Left kidney (tissue), 2 donors: ENCODE data around the gene CLCNKA. TPM values are rescaled to one million over a fixed set of nuclear protein-coding genes. Genes with fewer than 3 reads are reported as not detected.
"Not testable (repeated sequence)": the region's sequence is repeated elsewhere in the genome, so short reads cannot be mapped to it uniquely, and the experiment has no call there.

ENCODE experiments used
- DNase-seq: peaks from one replicate; pipeline ENCODE4 v3.0.0-alpha.2; 2013
- polyA plus RNA-seq: library from polyadenylated mRNA; unstranded; fragments of 120-200 nt; gene quantifications from one replicate; pipeline ENCODE4 v1.2.1, GENCODE V29; 2013; ENCODE audit not compliant: insufficient read length

Gene CLCNKA
- polyA plus RNA-seq, 1 donor: 9.8 TPM

DNA sequence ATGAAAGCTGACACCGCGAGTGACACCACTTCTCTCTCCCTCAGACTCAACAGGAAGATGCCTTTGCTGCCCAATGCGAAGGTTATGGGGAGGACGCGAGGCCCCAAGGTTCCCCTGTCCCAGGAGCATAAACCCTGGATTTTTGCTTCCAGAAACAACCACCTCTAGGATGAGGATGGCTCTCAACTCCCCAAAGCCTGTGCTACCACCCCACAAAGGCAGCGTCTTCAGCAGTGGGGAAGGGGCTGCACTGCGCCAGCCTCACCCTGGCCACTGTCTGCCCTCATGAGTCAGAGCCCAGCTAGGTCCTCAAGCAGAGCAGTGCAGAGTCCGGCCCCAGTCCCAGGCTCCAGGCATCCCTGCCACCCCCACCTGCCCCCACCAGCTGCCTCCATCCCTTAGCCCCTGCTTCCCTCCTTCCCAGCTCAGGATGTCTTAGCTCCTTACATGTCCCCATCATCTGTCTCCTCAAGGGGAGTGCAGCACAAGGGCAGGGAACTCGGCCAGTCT lies 24.7 kb upstream of the CLCNKA start:
- DNase-seq: no peak

DNA sequence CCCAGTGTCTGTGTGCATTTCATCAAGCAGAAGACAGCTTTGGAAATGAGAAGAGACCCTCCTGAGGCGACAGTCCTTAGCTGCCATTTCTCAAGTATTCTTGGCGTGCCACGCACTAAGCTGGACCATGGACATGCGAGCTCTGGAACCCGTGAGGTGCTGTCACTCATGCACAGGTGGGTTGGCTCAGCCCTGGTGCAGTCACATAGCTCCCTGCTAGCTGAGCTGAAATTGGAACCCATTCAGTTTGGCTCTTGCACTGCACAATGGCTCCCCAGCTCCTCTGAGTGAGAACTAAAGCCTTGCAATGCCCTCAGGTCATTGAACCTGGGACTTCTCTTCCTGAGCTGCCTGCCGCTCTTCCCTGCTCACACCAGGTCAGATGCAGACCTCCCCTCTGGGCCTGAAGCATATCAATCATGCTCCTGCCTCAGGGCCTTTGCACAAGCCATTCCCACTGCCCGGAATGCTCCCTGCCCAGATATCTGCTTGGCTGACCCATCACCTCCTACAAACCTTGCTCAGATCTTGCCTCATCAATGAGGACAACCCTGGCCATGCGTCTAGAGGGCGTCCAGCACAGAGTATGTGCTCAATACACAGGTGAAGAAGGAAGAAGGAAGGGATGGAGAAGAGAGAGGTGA lies 24.1 kb upstream of the CLCNKA start:
- DNase-seq: no peak

DNA sequence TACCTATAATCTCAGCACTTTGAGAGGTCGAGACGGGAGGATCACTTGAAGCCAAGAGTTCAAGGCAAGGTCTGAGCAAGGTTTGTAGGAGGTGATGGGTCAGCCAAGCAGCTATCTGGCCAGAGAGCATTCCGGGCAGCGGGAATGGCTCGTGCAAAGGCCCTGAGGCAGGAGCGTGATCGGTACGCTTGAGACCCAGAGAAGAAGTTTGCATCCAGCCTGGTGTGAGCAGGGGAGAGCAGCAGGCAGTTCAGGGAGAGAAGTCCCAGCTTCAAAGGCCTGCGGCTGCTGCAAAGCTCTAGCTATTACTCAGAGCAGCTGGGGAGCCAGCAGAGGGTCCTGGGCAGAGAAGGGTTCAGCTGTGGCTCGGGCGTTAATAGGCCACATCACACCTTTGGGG lies 22.9 kb upstream of the CLCNKA start:
- DNase-seq: no peak

DNA sequence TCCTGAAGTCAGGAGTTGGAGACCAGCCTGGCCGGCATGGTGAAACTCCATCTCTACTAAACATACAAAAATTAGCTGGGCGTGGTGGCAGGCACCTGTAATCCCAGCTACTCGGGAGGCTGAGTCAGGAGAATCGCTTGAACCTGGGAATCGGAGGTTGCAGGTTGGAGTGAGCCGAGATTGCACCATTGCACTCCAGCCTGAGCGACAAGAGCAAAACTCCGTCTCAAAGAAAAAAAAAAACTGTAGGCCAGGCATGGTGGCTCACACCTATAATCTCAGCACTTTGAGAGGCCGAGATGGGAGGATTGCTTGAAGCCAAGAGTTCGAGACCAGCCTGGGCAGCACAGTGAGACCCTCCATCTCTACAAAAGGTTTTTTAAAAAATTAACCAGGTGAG lies 20.6 kb upstream of the CLCNKA start:
- not testable (repeated sequence) for DNase-seq

DNA sequence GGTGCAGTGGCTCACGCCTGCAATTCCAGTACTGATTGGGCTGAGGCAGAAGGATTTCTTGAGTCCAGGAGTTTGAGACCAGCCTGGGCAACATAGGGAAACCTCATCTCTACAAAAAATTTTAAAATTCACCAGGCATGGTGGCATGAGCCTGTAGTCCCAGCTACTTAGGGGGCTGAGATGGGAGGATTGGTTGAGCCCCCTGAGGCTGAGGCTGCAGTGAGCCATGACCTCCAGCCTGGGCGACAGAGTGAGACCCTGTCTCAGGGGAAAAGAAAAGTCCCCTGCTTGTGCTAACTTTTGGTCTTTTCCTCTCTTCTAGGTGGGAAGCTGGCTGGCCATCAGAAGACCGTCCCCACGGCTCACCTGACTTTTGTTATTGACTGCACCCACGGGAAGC lies 16.2 kb upstream of the CLCNKA start:
- DNase-seq: no peak

DNA sequence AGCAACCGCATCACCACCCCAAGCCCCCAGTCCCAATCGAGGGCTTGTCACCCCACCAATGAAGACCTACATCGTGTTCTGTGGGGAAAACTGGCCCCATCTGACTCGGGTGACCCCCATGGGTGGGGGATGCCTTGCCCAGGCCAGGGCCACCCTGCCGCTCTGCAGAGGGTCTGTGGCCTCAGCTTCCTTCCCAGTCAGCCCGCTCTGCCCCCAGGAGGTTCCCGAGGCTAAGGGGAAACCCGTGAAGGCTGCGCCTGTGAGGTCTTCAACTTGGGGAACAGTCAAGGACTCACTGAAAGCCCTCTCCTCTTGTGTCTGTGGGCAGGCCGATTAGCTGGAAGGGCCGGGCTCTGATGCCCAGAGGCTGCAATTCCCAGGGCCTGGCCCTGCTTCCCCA lies 15.8 kb upstream of the CLCNKA start:
- DNase-seq: no peak

DNA sequence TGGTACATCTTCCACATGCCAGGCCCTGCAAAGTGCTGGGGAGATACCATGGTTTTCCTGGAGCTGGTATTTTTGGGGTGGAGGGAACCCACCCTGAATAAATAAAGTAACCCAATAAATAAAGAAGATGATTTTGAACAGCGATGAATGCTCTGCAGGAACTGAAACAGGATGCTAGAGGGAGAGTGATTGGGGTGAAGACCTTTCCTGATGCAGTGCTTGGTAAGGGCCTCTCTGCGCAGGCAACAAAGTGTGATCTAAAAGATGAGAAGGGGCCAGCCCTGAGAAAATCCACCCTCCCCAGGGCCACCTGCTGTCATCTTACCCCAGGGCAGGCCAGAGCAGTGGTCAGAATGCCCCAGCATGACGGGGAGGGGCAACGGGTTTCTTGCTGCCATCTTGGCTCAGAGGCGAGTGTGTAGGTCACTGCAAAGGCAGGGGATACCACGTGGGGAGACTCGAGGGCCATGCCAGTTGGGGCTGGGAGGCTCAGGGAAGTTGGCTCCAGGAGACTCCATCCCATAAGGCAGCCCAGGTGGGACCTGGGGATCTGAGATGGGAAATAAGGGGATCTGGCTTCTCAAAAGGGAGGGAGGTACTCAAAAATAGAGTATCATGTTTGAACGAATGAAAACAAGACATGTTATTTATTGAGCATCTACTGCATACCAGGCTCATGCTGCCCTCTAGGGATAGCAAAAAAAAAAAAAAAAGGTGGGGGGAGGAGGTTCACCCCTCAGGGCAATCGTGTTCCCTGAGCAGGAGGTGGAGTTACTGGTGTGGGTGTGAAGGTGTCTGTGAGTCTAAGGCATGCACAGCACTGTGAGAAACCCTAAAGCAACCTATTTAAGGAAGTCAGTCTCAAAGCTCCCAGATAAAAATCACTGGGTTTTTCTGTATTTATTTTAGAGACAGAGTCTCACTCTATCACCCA lies 15.0 kb upstream of the CLCNKA start:
- DNase-seq: no peak

DNA sequence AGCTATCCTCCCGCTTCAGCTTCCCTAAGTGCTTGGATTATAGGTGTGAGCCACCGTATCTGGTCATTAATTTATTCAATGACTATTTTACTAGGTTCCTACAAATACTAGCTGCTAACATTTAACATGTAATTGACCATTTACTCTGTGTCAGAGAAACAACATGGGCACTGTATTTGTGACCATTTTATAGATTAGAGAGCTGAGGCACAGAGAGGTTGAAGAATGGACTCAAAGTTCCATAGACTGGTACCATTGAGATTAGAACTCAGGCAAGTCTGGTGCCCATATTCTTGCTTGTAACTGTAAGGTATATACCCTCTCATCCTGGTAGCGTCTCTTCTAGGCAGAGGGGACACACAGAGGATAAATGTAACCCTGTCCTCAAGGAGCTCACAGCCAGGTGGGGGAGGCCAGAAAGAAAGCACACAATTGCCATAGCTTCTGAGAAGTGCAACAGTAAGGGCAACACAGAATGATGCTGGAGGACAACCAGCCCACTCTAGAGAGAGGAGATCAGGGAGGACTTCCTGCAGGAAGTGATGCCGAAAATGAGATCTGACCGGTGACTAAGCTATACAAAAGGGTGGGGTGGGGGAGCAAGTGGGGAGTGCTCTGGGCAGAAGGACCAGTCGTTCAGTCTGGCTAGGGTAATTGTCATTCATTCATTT lies 14.0 kb upstream of the CLCNKA start:
- DNase-seq: no peak

DNA sequence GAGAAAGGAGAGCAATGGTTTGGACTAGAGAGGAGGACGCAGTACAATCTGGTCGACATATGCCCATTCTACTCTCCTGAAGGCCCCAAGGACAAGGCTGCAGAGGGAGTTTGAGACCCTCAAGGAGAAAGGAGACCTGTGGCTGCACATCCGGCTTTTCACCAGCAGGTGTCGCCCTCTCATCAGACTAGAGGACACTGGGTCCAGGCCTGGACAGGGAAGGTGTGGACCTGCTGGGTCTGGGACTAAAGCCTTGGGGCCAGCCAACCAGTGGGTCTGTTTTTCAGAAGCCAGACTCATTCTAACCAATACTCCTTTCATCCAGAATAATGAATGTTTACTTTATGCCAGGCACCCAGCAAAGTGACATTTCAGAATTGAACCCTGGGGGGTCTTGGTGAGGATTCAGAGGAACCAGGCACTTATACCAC lies 12.8 kb upstream of the CLCNKA start:
- peak; percentile 80 for DNase-seq

DNA sequence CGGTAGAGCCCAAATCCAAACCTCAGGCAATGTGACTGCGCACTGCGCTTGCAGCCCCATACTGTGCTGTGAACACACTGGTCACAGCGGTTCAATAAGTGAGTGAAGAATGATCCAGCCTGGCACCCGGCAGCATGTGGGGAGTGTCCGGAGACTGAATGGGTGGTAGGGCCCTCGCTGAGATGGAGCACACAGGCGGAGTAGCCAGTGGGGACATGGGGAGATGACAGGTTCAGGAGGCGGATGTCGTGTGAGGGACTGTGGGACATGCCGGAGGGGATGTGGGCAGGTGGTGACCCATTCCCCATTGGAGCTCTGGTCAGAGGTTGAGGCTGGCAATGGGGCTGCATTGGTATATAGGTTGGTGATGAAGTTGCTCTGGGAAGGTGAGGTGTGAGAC lies 12.2 kb upstream of the CLCNKA start:
- no peak for DNase-seq

DNA sequence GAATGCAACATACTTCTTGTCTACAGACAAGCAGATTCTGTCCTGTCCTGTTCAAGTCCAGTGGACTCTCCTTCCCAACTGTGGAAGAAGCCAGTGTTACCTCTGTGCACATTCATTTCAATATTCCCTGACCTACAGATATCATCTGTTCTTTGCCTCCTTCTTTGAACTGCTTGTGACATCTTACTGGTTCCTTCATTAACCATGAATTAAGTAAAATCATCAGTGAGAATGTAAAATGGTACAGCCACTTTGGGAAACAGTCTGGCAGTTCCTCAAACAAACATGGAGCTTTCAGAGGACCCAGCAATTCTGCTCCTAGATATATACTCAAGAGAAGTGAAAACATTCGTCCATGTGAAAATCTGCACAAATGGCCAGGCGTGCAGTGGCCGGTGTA lies 11.0 kb upstream of the CLCNKA start:
- DNase-seq: no peak

DNA sequence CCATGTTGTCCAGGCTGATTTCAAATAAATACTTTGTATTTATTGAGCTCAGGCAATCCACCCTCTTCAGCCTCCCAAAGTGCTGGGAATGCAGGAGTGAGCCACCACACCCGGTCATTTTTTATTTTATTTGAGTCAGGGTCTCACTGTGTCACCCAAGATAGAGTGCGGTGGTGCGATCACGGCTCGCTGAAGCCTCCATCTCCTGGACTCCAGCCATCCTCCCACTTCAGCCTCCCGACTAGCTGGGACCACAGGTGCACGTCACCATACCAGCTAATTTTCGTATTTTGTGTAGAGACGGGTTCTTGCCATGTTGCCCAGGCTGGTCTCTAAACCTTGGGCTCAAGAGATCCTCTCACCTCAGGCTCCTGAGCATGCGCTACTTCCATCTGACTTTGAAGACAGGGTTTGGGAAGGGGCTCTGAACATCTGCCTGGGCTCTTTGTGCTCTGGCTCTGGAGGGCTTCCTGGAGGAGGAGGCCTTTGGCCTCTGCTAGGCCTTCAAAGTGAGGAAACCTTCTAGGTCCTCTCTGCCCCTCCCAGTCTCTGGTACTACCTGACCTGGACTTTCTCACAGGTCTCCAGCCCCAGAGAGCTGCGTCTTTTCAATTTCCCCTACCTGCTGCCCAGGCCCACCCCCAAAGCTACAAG lies 9.8 kb upstream of the CLCNKA start:
- DNase-seq: no peak

DNA sequence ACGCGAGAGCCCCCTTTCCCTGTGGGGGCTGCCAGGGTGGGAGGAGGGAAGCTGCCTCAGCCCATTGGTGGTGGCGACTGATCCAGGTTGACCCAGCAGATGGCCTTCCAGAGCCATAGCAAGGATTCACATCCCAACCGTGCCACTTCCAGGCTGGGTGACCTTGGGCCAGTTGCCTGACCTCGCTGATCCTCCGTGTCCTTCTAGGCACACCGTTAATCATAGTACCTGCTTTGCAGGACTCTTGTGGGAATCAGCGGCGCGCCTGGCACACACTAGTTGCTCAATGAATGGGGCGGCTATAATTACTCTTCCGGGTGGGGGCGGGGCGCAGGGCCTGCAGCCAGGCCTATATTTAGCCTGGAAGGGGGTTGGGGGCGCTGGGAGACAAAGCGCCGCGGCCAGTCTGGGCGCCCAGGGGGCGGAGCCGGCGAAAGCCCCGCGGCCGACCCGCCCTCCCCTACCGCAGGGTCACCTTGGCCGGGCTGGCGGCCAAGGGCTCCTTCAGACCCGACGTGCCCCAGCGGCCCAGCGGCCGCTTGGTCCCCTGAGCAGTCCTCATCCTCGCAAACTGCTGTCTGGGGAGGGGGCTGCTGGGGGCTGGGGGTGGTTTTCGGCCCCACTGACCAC lies 9.1 kb upstream of the CLCNKA start:
- peak; percentile 75 for DNase-seq

DNA sequence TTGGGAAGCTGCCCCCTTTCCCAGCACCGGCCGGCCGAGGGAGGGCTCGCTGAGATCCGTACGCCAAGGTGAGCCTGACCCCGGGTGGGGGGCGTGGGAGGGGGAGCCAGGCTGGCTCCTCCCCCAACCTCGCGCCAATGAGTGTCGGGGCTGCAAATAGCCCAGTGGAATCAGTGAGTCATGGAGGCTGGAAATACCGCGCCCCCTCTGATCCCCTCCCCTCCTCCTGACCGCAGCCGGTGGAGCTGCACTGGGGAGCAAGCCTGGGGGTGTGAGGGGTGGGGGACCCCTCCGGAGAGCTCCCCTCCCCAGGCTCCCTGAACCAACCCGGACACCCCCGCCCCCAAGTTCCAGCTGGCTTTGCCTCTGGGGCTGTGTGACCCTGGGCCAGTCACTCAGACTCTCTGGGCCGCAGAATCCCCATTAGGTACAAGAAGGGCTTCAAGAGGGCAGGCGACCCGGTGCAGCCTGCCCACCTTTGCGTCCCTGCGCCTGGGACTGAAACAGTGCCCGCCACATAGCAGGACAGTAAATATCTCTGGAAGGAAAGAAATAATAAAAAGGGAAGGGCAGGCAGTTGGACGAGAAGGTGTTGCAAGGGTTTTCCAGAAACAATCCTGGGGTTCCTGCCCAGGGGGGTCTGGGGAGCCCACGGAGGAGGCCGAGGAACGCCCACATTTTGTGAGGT lies 8.5 kb upstream of the CLCNKA start:
- peak; percentile 45 for DNase-seq

DNA sequence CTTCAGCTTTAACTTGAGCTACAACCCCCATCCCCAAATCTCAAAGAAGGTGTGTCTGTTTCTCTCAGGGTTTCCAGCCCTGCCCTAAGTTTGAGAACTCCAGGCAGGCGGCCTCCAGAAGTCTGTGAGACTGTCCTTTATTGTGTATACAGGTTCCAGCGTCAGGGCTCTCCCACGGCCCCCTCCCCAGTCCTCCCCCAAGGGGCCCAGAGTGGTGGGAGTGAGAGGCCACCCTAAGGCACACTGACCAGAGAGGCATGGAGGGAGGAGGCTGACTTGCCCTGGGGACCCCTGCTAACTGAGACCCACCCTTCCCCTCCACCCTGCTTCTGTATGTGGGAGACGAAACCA lies 8.0 kb upstream of the CLCNKA start:
- no peak for DNase-seq

DNA sequence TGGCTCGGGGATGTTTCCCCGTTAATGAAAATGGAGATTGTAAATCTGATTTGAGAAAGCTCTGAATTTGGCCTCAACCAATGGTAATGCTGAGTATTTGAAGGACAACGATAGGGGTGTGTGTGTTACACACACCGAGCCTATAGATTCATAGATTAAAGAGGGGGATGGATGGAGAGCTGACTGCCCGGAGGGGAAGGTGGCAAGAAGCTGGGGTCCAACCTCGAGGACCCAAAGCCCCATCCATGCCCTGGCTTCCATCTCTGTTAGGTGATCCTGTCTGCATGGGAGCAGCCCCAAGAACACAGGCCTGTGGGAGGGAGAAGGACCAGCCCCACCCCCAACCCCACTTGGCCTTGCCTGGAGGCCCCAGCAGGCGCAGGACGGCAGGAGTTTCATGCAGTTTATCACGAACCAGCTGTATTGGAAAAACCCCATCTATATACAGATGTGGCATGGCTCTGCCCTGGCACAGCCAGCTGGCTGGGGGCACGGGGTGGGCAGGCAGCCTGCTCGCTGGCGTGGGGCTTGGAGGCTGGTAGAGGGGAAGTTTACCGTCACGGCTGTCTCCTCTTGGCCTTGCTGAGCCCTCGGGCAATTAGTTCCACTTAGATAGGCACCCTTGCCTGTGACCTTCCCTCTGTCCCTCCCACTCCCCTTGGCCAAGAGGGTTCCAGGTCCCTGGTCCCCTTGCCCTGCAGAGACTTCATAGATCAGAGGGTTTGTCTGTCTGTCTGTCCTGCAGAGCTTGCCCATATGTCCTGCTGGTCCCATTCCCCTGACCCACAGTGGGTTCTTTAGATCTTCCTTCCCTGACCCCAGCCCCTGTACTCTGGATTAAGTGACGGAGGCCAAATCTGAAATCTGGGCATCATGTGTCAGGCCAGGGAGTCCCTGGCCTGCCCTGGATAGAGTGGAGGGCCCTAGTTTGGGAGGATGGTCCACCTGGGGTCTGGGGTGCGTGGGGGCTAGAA lies 7.0 kb upstream of the CLCNKA start:
- DNase-seq: no peak

DNA sequence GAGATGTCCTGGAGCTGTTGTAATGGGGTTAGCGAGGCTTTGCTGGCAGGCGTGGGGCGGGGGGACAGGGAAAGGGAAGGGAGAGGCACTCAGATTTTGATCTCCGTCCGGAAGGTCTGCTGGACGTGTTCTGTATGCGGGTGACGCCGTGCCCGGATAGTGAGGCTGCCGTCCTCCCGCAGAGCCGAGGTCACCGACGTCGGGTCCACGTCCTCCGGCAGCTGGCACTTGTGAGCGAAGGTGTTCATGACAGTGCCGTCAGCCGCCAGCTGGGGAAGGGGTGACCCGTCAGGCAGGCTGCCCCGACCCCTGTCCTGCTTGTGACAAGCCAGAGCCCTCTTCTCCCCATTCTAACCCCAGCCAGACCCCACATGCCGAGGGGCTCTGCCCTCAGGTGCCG lies 6.3 kb upstream of the CLCNKA start:
- no peak for DNase-seq

DNA sequence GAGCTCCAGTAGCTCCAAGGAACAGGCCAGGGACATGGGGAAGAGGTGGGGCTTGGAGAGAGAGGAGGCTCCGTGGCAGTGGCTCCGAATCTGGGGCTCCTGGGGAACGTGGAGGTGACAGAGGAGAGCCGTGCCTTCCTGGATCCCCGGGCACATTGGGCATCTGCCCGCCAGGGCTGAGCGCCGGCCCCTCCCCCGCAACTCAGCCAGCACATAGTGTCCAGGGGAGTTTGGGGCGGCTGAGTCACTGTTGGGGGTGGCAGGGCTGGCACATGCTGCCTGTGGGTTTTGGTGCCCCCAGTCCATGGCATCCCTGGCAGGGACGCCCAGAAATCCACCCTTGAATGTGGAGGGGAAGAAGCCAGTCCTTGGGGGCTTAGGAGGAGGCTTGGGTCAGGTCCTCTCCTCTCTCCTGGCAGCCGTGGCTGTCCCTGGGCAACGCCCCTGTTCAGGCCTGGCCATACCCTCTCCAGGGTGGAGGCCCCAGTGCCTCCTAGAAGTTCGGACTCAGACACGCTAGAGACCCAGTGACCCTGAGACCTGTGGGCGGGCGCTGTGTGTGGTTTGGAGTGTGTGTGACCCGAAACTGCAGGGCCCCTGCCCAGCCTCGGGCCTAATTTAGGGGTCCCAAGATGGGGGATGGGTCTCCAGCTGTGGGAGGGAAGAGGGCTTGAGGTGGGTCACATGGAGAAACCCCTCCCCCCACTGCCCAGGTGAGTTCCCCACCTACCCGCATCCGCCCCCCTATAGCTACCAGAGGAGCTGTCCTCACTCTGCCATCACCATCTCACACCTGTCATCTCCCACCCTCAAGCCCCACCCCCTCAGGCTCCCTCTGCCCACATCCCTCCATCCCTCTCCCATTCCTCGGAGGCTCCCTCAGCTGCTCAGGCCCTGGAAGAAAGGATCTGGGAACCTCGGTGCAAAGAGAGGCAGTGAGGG lies 5.6 kb upstream of the CLCNKA start:
- DNase-seq: no peak

DNA sequence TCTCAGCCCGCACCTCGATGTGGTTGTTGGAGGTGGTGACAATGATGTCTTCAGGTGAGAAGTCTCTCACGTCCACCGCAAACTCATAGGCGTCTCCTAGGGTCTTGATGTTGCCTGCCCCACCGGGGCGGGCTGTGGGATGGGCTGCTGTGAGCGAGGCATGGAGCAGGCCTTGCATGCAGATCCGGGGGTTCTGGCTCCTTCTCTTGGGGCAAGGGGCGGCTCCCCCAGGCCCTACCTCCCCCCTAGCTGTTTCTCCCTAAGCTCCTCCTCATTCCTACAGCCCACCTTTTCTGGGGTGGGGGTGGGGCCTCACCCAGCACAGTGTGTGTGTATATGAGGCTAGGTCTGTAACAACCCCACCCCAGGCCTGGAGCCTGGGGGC lies 4.8 kb upstream of the CLCNKA start:
- no peak for DNase-seq
